NCI-H748 treated with DMSO at 0.1 percent for 48 hours (cell line): ENCODE data around the gene MCC.

ENCODE experiments used
- DNase-seq: peaks from one replicate; lab custom pipeline; 2025; lab: John Stamatoyannopoulos, UW

MCC gene

DNA sequence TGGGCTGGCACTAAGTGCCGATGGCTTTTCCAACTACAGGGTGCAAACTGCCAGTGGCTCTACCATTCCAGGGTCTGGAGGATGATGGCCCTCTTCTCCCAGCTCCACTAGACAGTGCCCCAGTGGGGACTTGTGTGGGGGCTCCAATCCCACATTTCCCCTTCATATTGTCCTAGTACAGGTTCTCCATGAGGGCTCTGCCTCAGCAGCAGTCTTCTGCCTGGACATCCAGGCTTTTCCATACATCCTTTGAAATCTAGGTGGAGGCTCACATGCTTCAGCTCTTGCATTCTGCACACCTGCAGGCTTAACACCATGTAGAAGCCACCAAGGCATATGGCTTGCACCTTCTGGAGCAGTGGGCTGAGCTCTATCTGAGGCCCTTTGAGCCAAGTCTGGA lies 123.8 kb downstream of the MCC start:
- no peak for DNase-seq

DNA sequence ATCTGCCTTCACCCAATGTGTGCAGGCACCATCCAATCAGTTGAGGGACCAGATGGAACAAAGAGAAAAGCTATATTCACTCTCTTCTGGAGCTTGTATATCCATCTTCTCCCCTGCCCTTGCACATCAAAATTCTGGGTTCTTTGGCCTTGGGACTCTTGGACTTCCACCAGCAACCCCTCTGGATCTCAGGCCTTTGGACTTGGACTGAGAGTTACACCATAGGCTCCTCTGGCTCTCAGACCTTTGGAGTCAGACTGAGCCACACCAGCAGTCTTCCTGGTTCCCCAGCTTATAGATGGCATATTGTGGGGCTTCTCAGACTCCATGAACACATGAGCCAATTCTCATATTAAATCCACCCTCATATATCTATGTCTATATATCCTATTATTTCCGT lies 126.6 kb downstream of the MCC start:
- no peak for DNase-seq

DNA sequence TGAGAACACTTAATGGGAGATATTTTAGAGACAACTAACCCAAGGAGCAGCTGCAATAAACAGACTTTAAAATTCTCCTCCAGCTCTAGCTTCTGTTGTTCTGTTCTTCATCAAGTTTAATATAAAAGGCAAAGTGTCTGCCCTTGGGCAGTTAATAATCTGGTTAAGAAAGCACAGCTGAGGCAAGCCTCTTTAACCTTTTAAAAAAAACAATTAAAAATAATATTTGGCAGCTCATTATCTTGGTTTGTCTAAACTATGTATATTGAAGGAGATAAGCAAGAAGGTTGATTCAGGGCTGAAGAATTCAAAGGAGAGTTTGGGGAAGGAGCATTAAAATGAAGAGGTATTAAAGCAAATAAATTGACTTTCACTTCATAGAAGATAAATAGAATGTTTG lies 128.8 kb downstream of the MCC start:
- DNase-seq = no peak

DNA sequence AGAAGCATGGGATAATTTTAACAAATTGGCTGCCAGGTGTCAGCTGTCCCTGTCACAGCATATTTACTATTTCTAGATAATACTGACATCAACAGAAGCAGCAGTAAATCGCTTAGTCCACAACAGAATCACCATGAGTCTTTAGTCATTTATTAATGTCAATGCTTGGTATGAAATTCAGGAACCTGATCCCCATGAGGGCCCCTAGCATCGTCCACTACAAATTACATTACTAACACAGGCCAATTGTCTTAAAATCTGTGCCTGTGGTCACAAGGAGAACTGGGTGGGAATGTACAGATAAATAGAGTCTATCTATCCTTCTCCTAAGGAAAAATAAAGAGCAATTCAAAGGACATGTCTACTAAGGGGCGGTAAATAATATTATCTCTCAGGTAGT lies 129.6 kb downstream of the MCC start:
- no peak for DNase-seq

DNA sequence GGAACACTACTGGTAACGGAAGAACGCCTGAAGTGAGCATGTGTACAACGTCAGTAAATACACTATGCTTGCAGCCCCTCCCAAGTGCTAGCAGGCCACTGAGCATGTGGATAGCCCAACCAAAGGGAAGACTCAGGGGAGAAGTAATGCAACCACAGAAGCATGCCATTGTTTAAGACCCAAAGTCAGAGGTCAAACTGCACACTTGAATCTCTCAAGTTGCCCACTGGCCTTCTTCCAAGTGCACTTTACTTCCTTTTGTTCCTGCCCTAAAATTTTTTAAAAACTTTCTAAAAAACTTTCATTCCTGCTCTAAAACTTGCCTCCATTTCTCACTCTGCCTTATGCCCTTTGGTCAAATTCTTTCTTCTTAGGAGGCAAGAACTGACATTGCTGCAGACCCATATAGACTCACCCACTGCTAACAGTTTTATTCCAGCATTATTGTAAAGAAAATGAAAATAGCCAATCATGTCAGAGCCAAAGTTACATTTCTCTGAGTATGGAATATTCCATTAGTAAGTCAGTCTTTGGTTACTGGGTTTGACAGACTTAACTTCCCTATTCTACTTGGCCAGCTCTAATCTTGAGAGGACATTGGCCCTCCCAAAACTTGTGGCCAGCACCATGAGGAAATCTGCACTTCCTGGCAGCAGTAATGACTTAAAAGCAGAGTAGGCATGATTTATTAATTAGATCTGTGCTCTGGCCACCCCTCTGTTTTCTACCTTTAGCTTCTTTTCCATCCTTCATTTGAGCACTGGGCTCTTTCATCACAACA lies 130.4 kb downstream of the MCC start:
- no peak for DNase-seq

DNA sequence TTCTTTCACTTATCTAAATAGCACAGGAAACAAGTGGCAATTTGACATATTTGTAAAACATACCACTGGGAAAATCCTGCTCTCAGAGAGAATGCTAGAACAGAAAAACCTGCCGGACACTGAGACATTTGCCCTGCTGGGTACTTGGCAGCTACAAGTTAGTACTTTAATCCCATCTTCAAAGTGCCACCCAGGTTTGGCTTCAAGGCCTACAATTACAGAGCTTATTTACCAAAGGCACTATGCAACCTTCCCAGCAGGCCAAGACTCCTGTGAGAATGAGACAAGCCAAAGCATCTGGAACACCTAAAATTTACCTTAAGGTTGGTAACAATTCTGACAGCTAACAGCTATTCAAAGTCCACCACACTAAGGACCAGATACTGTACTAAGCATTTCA lies 131.8 kb downstream of the MCC start:
- no peak for DNase-seq

DNA sequence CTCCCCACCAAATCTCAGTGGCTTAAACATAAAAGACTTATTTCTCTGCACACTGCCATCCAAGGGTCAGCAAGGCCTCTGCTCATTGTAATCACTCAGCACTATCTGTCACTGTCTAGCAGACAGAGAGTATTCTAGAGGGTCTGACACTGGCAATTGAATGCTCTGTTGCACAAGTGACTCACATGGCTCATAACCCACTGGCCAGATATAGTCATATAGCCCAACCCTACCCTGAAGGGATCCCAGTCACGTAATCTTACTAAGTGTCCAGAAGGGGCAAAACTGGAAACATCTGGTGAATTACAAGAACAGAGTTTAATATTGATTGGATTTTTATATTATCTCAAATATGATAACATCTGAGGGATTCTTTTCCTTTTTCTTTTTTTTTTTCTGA lies 134.2 kb downstream of the MCC start:
- no peak for DNase-seq

DNA sequence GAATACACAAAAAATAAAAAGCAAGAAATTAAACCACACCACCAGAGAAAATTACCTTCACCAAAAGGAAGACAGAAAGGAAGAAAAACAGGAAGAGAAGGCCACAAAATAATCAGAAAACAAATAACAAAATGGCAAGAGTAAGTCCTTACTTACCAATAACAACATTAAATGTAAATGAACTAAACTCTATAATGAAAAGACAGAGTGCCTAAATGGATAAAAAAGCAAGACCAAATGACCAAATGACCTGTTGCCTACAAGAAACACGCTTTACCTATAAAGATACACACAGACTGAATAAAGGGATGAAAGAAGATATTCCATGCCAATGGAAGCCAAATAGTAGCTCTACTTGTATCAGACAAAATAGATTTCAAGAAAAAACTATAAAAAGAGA lies 140.7 kb downstream of the MCC start:
- no peak for DNase-seq

DNA sequence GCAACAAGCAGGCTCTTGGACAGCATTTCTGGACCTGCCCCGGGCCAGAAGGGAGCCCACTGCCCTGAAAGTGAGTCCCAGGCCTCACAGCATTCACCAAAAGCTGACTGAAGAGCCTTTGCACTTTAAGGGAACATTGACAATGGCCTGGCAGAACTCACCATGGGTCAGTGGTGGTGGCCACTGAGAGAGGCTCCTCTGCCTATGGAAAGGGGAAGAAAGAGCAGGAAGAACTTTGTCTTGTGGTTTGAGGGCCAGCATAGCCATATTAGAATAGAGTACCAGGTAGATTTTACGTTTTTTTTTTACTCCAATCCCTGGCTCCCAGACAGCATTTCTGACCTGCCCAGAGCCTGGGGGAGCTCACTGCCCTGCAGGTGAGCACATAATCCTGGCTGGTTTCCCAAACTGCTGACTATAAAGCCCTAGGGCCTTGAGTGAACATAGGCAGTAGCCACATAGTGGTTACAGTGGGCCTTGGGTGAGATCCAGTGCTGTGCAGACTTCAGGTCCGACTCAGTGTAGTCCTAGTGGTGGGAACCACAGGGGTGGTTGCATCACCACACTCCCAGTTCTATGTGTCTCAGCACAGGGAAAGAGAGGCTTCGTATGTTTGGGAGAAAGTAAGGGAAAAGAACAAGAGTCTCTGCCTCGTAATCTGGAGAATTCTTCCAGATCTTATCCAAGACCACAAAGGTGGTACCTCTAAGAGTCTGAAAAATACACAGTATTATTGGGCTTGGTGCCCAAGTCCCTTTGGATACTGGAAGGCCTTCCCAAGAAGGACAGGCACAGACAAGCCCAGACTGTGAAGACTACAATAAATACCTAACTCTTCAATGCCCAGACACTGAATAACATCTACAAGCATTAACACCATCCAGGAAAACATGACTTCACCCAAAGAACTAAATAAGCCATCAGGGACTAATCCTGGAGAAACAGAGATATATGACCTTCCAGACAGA lies 143.0 kb downstream of the MCC start:
- DNase-seq = no peak

DNA sequence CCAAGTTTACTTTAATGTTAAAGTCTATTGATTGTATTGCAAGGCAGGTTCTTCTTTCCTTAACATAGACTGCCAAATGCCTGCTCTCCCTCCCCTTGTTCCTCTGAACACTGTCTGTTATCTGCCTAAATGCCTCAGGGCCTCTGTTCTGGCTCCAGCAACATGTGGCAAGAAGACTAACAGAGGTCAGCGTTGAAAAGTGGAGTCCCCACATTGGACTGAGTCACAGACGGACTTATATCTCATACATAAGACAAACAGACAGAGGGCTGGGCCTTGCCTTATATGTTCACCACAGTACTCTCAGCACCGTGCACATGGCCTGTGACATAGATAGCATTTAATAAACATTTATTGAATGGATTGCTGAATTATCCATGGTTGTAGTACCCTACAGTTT lies 144.9 kb downstream of the MCC start:
- no peak for DNase-seq

DNA sequence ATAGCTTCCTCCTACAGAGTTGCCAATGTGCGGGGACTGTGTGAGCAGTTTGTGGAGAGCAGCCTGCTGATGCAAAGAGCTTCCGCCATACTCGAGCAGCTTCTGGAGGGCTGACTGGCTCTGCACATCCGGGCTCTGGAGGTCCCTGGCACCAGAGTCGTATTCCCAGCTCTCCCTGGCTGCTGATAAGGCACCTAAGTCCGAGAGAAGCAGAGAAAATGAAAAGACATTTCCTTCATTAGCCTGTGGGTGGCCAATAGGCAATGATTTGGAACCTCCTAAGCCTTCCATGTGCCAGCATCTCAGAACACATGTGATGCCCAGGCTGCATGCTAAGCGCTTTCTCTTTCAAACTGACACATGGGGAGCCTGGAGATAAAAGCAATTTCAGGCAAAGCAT lies 147.7 kb downstream of the MCC start:
- DNase-seq = no peak

DNA sequence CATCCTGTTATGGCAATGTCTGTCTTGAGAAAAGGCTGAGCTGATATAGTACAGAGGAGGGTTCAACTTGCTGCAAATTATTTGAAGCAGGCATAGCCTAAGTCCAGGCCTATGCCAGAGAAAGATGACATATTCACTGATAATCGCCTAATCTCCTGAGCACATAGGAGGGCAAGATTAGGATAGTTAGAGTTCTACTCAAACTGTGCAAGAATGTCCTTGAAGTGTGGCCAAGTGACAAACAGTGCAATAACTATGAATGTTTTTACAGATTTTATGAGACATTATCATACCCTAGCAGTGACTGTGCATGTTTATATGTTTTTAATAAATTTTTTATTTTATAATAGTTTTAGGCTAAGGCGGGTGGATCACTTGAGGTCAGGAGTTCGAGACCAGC lies 149.6 kb downstream of the MCC start:
- DNase-seq = no peak

DNA sequence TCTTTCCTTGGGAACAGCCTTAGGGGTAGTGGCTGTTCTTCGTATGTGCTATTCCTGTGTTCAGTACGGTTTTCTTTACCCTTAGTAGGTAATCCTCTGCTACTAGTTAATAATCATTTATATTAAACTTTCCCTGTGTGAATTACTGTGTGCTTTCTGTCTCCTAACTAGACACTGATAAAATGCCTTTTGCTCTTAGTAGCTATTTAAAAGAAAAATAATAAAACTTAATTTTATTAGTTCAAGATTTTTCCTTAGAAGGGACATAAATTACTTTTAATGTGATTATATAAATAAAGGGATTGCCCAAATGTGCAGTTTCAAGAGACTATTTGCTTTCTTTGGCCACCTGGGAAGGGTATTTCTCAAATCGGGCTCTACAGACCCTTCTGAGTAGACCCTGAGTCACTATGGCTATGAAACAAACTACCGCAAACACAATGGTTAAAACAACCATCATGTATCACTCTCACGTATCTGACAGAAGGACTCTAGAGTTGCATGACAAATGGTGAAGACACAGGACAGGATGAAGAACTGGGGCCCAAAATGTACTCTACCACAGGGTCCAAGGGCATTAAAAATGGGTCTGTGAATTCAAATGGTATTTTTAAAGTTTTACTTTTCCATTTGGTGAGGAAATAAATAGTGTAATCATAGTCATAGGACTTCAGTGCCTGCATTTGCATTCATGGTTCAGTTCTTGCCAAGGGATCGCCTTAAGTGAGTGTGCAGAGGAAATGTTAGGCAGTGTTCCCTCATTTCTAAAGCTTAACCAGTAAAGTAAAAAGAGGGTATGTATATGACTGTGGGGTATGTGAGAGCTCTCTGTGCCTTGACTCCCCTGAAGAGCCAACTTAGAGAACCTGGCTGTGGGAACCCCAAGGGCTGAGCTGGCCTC lies 150.5 kb downstream of the MCC start:
- DNase-seq = no peak

DNA sequence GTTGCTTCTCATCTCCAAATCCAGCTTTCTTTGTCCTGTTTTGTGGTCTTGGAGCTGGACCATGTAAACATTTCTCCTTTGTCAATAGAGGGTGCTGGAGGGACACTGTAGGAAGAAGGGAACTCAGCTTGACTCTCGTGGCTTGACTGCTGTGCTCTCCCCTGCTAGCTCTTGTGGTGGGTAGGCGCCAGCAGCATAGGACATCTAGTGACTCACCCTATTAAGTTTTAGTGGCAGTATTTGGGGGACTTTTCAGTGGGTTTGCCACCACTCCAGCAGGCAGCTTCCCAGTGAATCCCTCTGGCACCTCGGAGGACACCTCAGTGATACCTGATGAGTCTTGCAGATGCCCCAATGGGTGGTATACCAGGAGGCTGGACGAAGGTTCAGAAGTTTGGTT lies 151.3 kb downstream of the MCC start:
- DNase-seq = no peak

DNA sequence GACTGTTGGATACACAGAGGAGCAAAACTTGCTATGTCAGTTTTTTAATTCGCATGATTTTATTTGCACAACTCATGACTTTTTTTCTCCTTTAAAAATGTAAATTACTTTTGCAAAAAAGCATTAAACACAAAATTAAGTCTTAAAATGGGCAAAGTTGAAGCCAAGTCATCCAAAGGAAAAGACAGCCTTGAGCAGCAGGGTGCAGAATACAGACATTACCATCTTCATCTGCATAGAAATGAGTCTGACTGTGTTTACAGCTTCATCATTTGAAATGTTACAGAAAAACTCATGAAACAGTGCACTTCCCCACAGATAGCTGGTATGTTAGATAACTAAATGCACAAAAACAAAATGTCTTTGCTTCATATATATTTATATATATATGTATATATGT lies 154.8 kb downstream of the MCC start:
- no peak for DNase-seq

DNA sequence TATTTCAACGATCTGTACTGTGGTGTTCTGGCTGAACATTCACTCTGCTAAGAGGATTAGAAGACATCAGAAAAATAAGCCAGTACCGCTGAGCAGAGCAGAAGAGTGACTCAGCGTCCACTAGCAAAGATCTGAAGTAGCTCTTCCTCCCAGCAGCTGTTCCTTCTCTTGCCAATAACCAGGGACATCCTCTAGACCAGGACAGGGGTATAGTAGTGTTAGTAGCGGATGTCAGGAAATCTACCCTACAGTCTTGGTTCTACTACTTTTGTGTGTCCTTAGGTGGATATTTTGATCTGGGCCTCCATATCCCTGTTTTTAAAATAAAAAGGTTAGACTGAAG lies 157.1 kb downstream of the MCC start:
- no peak for DNase-seq

DNA sequence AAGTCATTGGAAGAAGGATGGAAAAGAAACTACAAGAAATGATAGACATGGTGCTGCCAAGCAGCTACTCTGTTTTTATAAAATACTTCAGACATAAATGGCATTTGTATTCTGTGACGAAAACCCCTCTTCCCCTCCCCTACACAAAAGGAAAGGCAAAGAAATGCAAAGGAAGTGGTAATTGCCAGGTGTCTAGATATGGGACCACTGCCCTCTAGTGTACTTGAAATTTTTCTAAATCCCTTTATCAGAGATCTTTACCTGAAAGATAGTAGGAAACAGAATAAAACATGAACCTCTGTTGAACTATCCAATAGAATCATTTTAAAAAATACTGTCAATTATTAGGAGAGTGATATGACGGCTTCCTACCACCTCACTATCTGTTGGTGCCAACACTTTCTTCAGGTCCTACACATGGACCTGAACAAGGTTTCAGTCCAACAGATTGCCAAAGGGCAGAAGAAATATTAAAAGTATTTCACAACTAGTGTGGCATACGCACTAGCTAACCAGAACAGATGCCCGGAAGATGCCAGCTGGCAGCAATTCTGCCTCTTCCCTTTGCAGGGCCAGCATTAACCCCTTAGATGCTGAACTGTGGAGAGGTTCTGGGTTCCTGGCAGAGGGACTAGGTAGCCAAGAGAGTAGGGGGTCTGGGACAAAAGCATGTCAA lies 157.6 kb downstream of the MCC start:
- DNase-seq = no peak

DNA sequence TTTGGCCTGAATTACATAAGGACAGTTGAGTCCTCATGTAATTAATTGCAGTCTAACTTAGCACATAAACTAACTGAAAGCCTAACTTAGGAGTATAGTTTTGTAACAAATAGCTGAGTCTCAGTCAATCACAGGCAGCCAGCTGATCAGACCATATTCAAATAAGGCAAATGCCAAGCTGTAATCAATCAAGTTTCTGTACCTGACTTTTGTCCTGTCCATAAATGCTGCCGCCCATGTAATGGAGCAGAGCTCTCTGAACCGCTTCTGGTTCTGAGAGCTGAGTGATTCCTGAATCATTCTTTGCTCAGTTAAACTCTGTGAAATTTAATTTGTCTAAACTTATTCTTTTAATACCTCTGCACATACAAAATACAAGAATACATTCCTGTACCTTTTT lies 158.3 kb downstream of the MCC start:
- DNase-seq = no peak

DNA sequence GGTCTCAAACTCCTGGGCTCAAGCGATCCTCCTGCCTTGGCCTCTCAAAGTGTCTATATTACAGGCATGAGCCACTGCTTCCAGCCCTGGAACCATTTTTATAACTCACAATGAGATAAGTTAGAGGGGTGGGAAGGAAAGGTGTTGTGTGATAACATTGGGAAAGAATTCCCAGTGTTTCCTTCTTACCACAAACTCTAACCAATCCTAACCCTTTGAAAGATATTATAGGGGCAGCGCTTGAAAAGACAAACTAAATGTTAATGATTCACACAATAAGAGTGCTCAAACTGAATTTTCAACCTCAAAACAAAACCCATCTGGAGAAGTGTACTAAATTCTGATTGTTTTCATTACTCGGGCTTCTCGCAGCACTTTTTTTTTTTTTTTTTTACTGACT lies 163.2 kb downstream of the MCC start:
- DNase-seq = no peak

DNA sequence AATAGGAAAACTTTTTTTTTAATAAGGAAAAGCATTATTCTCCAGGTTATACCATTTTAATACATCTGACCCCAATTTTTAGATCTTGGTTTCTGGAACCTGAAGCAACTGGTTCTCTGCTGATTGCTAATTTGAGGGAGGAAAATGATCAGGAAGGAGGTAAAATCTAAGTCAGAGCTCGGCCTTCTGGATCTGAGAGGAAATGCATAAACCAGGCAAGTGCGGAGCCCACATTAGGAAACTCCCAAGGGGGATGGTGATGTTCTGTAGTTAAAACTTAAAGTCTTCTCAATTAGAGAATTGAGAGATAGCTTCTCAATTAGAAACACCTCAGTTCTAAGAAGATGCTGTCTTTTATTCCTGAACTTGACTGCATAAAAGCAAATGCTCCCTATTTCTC lies 167.0 kb downstream of the MCC start:
- DNase-seq = no peak

DNA sequence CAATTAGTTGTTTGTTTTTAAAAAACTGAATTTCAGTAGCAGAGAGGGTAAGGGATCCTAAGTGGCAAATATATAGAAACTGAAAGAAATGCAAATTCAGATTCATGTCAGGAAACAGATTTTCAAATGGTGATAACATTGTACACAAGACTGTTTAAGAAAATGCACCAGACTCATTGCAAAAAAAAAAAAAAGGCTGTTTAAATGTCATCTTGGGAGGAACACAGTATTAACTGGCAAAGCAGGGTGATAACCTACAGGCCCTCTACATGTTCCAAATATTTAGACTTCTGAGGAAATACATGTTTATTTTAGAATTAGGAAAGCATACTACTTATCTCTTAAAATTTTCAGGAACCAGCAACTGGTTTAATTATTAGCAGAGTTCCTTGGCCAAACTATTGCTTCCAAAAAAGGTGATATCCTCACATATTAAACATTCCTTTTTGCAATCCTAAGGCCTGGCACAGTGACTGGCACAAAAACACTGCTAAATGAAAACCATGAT lies 167.9 kb downstream of the MCC start:
- no peak for DNase-seq
